SK-N-MC (cell line): Measurements from ENCODE around the gene RELN.

ENCODE experiments used
- EZH2 ChIP-seq: fragments of 200-600 bp; sonication (generic); IDR thresholded peaks from one replicate; pipeline ENCODE4 v1.6.1; 2017; ENCODE audit warnings: antibody characterized with exemption
- FOXP2 ChIP-seq: optimal IDR thresholded peaks from 2 replicates; pipeline ENCODE3; 2011; ENCODE audit warnings: mild to moderate bottlenecking, moderate library complexity; ENCODE audit not compliant: insufficient read depth; ENCODE audit errors: extremely low read length, control extremely low read depth
- POLR2AphosphoS5 ChIP-seq: IDR thresholded peaks from 2 replicates; pipeline ENCODE4 v1.6.1; 2012; ENCODE audit warnings: mild to moderate bottlenecking, low read depth, low read length, borderline replicate concordance

DNA sequence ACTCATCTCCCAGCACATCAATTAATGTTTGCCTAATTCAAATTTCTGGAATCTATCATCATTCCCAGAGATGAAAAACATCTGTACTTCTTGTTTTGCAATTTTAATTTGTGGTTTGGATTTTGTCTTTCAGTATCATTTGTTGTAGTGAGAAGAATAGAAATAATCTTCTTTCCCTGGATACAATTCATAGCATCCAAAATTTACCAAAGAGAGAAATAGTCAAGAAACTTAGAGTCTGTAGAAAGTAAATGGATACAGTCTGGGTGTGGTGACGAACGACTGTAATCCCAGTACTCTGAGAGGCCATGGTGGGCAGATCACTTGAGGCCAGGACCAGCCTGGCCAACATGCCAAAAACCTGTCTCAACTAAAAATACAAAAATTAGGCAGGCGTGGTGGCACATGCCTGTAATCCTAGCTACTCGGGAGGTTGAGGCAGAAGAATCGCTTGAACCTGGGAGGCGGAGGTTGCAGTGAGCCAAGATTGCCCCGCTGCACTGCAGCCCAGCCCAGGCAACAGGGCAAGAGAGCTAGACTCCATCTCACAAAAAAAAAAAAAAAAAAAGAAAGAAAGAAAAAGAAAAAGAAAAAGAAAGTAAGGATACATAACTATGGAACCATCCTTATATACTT, 193.0 kb downstream of the RELN start:
- TF ChIP-seq POLR2AphosphoS5 (no peak), EZH2 (no peak), FOXP2 (no peak)
